GM18870 (cell line): ENCODE data around the gene TRIM9.

Experiments used
- ATAC-seq: cut with Tn5 transposase; IDR thresholded peaks from one replicate; pipeline ENCODE4 v1.9.1; 2021; ENCODE audit warnings: moderate library complexity; ENCODE audit not compliant: unreplicated experiment

The TRIM9 gene

GRCh38 chr14:51093371-51094281 is 1.3 kb downstream of the TRIM9 start:
- no peak for ATAC-seq

GRCh38 chr14:51092965-51093364 is 1.9 kb downstream of the TRIM9 start:
- no peak for ATAC-seq

DNA sequence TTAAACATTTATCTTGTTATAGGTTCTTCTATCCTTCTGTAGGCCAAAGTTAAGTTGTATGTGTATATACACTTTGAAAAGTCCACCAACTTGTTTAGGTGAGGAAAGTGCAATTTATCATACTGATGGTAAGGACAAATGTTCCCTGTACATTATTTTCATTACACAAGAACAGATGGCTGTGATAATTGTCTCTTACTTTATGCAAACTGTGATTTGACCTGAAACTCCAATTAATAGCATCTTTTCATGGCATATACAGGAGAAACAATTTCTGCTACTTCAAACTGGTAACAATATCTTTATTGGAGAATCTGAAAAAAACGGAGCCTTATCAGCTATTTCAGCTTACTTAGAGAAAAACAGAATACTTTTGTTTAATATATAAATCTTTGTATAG is 5.6 kb downstream of the TRIM9 start:
- no peak for ATAC-seq

DNA sequence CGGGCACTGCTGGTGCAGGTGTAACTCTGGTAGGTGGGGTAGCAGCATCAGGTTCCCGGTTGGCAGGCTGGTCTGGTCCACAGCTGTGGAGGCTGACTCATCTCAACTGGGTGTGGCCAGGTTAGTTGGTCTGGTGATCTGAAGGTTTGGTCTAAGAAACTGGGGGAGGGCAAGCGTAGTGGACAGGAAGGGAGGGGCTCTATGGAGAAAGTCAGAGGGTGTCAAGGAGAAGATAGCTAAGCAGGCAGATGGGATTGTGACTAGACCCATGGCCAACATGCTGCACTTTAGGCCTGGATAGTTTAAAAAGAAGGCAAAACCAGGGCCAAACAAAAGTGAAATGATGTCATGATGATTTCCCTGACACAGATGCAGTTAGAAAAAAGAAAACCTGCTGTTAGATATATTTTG is 7.9 kb downstream of the TRIM9 start:
- no peak for ATAC-seq

GRCh38 chr14:51086044-51086443 is 8.9 kb downstream of the TRIM9 start:
- no peak for ATAC-seq

- ATAC-seq: no peak
Measured at GRCh38 chr14:51084962-51085361, 9.9 kb downstream of the TRIM9 start.

DNA sequence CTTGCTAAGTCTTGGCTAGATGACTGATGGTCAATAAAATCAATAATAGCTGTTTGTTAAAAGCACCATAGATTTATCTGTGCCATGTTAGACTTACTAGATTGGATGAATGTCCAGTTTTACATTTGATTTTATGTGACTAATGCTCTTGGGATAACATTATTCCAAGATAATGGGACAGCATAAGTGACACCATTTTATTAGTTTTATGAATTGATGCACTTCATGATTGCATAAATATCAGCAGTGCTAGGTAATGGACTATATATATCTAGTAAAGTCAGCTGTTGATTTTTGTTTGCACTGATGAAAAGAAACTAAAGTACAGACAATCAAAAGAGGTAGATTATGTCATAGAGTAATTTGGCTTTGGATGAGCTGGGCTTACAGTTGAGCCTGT is 10.4 kb downstream of the TRIM9 start:
- ATAC-seq: no peak

DNA sequence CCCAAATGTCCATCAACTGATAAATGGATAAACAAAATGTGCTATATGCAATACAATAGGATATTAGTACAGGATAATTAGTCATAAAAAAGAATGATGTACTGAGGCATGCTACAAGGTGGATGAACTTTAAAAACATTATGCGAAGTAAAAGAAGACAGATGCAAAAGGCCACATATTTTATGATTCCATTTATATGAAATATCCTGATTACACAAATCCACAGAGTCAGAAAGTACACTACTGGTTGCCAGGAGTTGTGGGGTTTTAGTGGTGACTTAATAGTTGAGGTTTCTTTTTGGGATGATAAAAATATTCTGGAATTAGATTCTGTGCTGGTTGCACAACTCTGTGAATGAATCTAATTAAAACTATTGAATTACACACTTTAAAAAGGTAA is 12.6 kb downstream of the TRIM9 start:
- no peak for ATAC-seq

DNA sequence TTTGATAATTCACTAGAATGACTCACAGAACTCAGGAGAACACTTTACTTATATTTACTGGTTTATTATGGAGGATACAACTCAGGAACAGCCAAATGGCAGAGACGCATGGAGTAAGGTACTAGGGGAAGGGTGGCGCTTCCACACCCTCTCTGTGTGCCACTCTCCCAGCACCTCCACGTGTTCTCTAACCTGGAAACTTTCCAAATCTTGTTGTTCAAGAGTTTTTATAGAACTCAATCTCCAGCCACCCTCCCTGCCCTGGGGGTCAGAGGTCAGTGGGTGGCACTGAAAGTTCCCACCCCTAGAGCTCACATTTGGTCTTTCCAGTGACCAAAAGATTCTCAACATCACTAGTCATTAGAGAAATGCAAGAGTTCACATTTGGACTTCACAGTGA is 13.2 kb downstream of the TRIM9 start:
- no peak for ATAC-seq

DNA sequence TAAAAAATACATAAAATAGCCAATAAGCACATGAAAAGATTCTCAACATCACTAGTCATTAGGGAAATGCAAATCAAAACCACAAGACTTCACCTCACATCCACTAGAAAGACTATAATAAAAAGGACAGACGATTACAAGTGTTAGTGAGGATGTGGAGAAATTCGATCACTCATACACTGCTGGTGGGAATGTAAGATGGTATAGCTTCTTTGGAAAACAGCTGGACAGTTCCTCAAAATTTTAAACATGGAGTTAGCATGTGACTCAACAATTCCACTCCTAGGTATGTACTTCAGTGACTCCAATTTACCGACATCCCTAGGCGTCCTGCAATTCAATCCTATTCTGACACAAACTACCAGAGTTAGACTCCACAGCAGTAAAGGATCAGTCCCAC is 13.7 kb downstream of the TRIM9 start:
- ATAC-seq: no peak

DNA sequence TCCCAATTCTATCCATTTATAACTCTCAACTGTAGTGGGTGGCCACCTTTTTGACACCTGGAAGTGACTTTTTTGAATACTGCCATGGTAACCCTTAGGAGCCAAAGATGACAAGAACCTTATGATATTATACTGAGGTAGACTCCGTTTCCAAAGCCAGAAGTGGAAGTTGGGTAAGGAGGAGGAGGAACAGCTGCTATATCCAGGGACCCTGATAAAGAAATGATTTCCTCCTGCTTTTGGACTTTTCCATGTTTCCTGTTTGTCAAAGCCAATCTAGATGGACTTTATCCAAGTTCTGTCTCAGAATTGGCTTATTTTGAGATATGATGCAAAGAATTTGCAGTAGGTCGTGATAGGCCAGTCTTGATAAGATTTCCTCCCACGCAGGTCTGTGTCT is 14.3 kb downstream of the TRIM9 start:
- ATAC-seq: no peak

GRCh38 chr14:51079489-51079888 is 15.4 kb downstream of the TRIM9 start:
- ATAC-seq: no peak

- no peak for ATAC-seq
Measured at GRCh38 chr14:51079085-51079484, 15.8 kb downstream of the TRIM9 start.

DNA sequence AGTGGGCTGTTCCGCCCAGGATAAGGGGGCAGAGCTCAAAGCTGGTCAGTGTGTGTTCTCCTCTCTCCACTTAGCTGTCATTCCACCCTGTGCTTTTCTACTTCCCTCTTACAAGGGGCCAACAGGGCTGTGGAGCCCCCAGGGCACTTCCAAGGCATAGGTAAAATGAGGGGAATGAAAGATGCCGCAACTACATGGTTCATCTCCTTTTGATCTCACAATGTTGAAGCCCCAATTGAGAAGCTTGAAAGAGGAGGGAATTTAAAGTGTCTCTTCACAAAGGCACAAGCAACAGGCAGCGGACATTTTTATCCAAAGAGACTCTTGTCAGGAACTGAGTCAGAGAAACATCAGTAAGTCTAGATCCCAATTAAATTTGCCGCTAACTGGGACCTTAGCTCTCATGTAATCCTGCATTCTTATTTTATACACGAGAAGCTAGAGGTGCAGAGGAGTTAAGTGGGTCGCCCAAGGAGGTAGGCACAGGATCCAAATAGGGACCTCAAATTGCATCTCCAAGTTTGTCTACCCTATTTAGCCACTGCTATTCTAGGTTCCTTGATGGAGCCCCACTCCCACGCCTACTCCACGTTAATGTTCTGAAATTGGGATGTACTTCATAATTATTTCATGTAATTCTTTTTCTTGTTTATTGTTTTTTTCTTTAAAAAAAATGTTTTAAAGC is 20.1 kb downstream of the TRIM9 start:
- no peak for ATAC-seq

DNA sequence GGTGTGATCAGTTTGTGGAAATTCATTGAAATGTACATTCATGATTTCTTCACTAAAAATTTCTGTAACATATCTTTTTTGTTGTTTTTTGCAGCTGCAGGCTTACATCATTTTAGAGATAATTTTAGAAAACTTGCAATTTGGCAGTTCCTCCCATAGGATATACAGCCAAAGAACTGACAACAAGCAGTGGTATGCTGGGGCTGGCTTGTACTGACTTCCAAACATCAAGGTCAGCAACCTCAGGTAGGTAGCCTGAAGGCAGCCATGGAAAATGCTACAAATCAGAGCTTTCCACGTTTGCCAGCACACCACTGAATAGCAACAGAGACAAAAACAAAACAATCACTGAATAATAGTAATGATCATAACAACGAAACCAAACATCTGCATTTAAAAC is 21.2 kb downstream of the TRIM9 start:
- no peak for ATAC-seq

- ATAC-seq: no peak
Measured at GRCh38 chr14:51072976-51073375, 21.9 kb downstream of the TRIM9 start.

GRCh38 chr14:51071857-51072256 is 23.0 kb downstream of the TRIM9 start:
- no peak for ATAC-seq

DNA sequence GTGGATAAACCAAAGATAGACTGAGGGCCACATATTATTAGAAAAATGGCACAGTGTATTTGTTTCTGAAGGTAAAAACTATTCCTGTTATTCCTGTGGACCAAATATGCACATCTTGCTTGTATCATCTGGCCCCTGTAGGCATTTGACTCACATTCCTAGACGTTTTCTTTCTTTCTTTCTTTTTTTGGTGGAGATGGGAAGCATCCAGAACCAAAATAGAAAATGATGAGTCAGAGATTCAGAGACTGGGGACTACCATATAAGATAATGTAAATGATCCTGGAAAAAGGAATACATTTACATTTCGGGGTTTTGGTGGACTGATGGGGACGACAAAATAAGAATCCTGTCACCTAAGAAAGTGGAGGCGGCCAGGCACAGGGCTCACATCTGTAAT is 24.2 kb downstream of the TRIM9 start:
- ATAC-seq: no peak

GRCh38 chr14:51069055-51069454 is 25.9 kb downstream of the TRIM9 start:
- ATAC-seq: no peak

DNA sequence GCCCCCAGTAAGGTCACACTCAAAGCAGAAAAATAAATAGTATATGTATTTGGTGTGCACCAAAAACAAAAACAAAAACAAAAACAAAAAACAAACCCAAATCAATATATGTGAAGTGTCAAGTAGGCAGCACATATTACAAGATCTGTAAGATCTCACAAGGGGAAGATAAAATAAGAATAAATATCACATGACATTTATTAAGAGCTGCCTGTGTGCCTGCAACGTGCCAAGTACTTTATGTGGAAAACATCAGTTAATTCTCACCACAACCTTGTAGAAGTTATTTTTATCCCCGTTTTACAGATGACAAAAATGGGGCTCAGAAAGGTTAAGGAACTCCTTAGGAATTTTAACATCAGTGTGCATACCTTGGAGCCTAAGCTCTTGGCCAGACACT is 26.6 kb downstream of the TRIM9 start:
- ATAC-seq: no peak

DNA sequence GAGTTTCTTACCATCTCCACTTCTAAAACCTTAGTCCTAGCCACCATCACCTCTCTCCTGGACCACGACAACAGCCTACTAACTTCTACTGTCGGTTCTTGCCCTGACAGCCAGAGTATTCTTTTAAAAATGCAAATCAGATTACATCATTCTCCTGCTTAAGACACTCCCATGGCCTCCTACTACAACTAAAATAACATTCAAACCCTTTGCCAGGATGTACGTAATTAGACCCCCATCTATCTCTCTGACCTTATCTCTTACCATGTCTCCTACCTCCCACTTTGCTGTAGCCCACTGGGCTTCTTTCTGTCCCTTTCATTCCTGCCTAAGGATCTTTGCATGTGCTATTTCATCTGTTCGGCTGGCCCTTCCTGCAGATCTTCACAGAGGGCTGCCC is 27.6 kb downstream of the TRIM9 start:
- ATAC-seq: no peak

DNA sequence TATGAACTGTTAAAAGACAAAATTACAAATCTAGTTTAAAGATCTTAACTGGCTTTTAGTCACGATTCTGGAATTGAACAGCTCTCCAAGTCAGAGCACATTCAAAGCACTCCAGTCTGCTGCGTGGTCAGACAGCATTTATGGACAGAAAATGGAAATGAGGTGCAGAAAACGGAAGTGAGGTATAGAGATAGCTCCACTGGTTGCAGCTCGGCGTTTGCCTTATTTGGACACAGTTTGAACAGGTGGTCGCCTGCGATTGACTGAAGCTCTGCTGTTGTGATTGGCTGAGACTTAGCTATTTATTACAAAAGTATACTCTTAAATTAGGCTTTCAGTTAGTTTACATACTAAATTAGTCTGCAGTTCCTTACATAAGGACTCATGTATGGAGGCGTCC is 28.3 kb downstream of the TRIM9 start:
- ATAC-seq: no peak
